K562 (cell line): Measurements from ENCODE around the gene TMEM86B. TPM values are rescaled to one million over a fixed set of nuclear protein-coding genes. Genes with fewer than 3 reads are reported as not detected.
A peak's percentile ranks its signal among the peaks of the same experiment; 100 is the strongest.

Experiments used
- CSDE1 ChIP-seq, 2 experiments: fragments of 450-650 bp; IDR thresholded peaks; 2 replicates each; pipeline ENCODE4 v1.6.1; 2016; ENCODE audit warnings: mild to moderate bottlenecking in 1 of 2
- EP300 ChIP-seq: IDR thresholded peaks from 2 replicates; pipeline ENCODE4 v1.6.1; 2012; ENCODE audit warnings: low read length, improper control_type of control experiment
- EZH2 ChIP-seq: IDR thresholded peaks from 2 replicates; pipeline ENCODE4 v1.6.1; 2012; ENCODE audit warnings: low read depth, mild to moderate bottlenecking, inconsistent platforms, low read length, borderline replicate concordance
- LCOR ChIP-seq: sonication (generic); formaldehyde crosslinking; IDR thresholded peaks from 2 replicates; pipeline ENCODE4 v1.8.0; 2022; ENCODE audit warnings: mild to moderate bottlenecking, missing genetic modification reagents
- MEF2D ChIP-seq: conservative IDR thresholded peaks from 2 replicates; pipeline ENCODE4 v1.6.1; 2016; ENCODE audit warnings: low read depth, missing genetic modification characterization, missing compliant biosample characterization
- NELFE ChIP-seq: IDR thresholded peaks from 2 replicates; pipeline ENCODE4 v1.6.1; 2011; ENCODE audit warnings: mild to moderate bottlenecking; ENCODE audit not compliant: insufficient read depth, insufficient read length
- POLR3G ChIP-seq: IDR thresholded peaks from 2 replicates; pipeline ENCODE4 v1.6.1; 2011; ENCODE audit not compliant: insufficient read length, insufficient replicate concordance; ENCODE audit errors: extremely low read depth
- REST ChIP-seq, 2 experiments: fragments of 450-650 bp; formaldehyde crosslinking in 1 of 2; IDR thresholded peaks; 2 replicates each; pipeline versions ENCODE4 v1.4.0 to v1.6.1; 2014 to 2020; ENCODE audit warnings: mild to moderate bottlenecking in 2 of 2, borderline replicate concordance in 1 of 2, low read depth in 1 of 2
- ZBTB26 ChIP-seq: fragments of 450-650 bp; formaldehyde crosslinking; IDR thresholded peaks from 2 replicates; pipeline ENCODE4 v1.4.0; 2022; ENCODE audit warnings: missing genetic modification characterization
- ZFP1 ChIP-seq: fragments of 450-650 bp; formaldehyde crosslinking; IDR thresholded peaks from 2 replicates; pipeline ENCODE4 v1.4.0; 2020; ENCODE audit warnings: mild to moderate bottlenecking, mixed read lengths
- ZNF384 ChIP-seq: IDR thresholded peaks from 2 replicates; pipeline ENCODE4 v1.6.1; 2012; ENCODE audit warnings: low read depth, low read length, improper control_type of control experiment
- ZNF644 ChIP-seq: fragments of 200-800 bp; sonication (Bioruptor generic); IDR thresholded peaks from 2 replicates; pipeline ENCODE4 v1.6.1; 2016; ENCODE audit warnings: low read depth, missing genetic modification characterization, missing compliant biosample characterization
- polyA plus RNA-seq, 8 experiments: library from polyadenylated mRNA; depleted of rRNA in 4 of 8; stranded (reverse) in 5 of 8; unstranded in 3 of 8; fragments of >200 nt; fragmentation: Nextera tagmentation in 2 of 8; fragmentation: Illumina TruSeq in 1 of 8; extraction: Ambion mirVana in 2 of 8; extraction: Trizol in 1 of 8; gene quantifications; 2 replicates each; pipeline versions ENCODE4 v1.2.1 to v1.2.3, GENCODE V29; 2011 to 2014; ENCODE audit warnings: inconsistent platforms in 1 of 8, missing spikeins in 1 of 8
- total RNA-seq, 7 experiments: library from RNA; depleted of rRNA in 6 of 7; stranded (reverse); fragments of >200 nt in 6 of 7; fragmentation: Illumina TruSeq in 2 of 7; extraction: Trizol in 2 of 7; gene quantifications; 2 replicates each; pipeline versions ENCODE4 v1.2.1 to v1.2.3, GENCODE V29; 2011 to 2021; ENCODE audit warnings: low replicate concordance in 1 of 7
- TF ChIP-seq, protein P1 (sequence below), 2 experiments: IDR thresholded peaks; 2 replicates each; pipeline ENCODE4 v1.6.1; 2011; ENCODE audit warnings: borderline replicate concordance in 1 of 2, control low read depth in 1 of 2, low read depth in 1 of 2, low read length in 1 of 2, mild to moderate bottlenecking in 1 of 2, mixed read lengths in 1 of 2, moderate library complexity in 1 of 2; ENCODE audit not compliant: insufficient read depth in 1 of 2, insufficient read length in 1 of 2, poor library complexity in 1 of 2, severe bottlenecking in 1 of 2; ENCODE audit errors: extremely low read depth in 1 of 2
- TF ChIP-seq, protein P2 (sequence below): fragments of 250-450 bp; sonication (Bioruptor Pico); IDR thresholded peaks from 2 replicates; pipeline ENCODE4 v1.4.0; 2020; ENCODE audit warnings: mild to moderate bottlenecking

Gene TMEM86B
- total and polyA plus RNA-seq, 9 of the 15 experiments (the other 6 are each of a cell fraction or from before 2014, with no cell fraction given): 0.28 to 7.9 (median 2.1) TPM

GRCh38 chr19:55178781-55179599, 49.6 kb downstream of the TMEM86B start (continued):
- TF ChIP-seq POLR3G: no peak
- TF ChIP-seq, protein P1, sequence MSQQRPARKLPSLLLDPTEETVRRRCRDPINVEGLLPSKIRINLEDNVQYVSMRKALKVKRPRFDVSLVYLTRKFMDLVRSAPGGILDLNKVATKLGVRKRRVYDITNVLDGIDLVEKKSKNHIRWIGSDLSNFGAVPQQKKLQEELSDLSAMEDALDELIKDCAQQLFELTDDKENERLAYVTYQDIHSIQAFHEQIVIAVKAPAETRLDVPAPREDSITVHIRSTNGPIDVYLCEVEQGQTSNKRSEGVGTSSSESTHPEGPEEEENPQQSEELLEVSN (IDR thresholded peaks at IDR 0.05; ENCODE audit: borderline replicate concordance in 1 of 2, extremely low read depth in 1 of 2, insufficient read depth in 1 of 2, insufficient read length in 1 of 2, low read depth in 1 of 2, low read length in 1 of 2, poor library complexity in 1 of 2, severe bottlenecking in 1 of 2): no peak
- TF ChIP-seq ZFP1: no peak
- TF ChIP-seq MEF2D: 0 out of 2 replicates have a peak, but pooled peaks have one; percentile 33
- no peak for TF ChIP-seq NELFE
- peak; percentile 67 for TF ChIP-seq ZNF384
- TF ChIP-seq CSDE1 (IDR thresholded peaks at IDR 0.05): peak in 1 of 2 experiments; percentile 99; a peak in 2 of 4 replicates
- 0 out of 2 replicates have a peak, but pooled peaks have one; percentile 2 for TF ChIP-seq EP300
- no peak for TF ChIP-seq EZH2
- TF ChIP-seq REST (IDR thresholded peaks at IDR 0.05; ENCODE audit: borderline replicate concordance): no peak; the same call in 1 of the 2 replicates
- 0 out of 2 replicates have a peak, but pooled peaks have one; percentile 35 for TF ChIP-seq REST (CRISPR knock-in tag; IDR thresholded peaks at IDR 0.05; ENCODE audit: low read depth)
- TF ChIP-seq ZBTB26 (CRISPR knock-in tag): no peak
- TF ChIP-seq LCOR: 0 out of 2 replicates have a peak, but pooled peaks have one; percentile 56
- peak; percentile 80 for TF ChIP-seq ZNF644 (tag)
- TF ChIP-seq, protein P2, sequence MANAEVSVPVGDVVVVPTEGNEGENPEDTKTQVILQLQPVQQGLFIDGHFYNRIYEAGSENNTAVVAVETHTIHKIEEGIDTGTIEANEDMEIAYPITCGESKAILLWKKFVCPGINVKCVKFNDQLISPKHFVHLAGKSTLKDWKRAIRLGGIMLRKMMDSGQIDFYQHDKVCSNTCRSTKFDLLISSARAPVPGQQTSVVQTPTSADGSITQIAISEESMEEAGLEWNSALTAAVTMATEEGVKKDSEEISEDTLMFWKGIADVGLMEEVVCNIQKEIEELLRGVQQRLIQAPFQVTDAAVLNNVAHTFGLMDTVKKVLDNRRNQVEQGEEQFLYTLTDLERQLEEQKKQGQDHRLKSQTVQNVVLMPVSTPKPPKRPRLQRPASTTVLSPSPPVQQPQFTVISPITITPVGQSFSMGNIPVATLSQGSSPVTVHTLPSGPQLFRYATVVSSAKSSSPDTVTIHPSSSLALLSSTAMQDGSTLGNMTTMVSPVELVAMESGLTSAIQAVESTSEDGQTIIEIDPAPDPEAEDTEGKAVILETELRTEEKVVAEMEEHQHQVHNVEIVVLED (CRISPR knock-in tag): no peak
